Spleen (tissue), 11 donors: ENCODE data around the gene MXD3. TPM values are rescaled to one million over a fixed set of nuclear protein-coding genes. Genes with fewer than 3 reads are reported as not detected.

Experiments used
- DNase-seq: peaks from one replicate; pipeline ENCODE4 v3.0.0-alpha.2; 2020
- H3K27ac ChIP-seq, 8 donors: fragments of 200-600 bp; sonication (generic) in 7 of 8; 1 replicate in 4 of 8; 2 replicates in 4 of 8; pipeline versions ENCODE4 v1.5.0 to v1.8.0; 2016 to 2021; ENCODE audit warnings: inconsistent platforms in 4 of 8, mild to moderate bottlenecking in 4 of 8, moderate library complexity in 1 of 8
- H3K27me3 ChIP-seq, 7 donors: fragments of 200-600 bp; sonication (generic) in 6 of 7; replicated peaks in 1 of 7; 1 replicate in 4 of 7; 2 replicates in 3 of 7; pipeline versions ENCODE4 v1.5.0 to v1.8.0; 2016 to 2021; ENCODE audit warnings: inconsistent platforms in 3 of 7, mild to moderate bottlenecking in 1 of 7
- H3K36me3 ChIP-seq, 6 donors: fragments of 200-600 bp; sonication (generic) in 5 of 6; 1 replicate in 4 of 6; 2 replicates in 2 of 6; pipeline versions ENCODE4 v1.5.0 to v1.8.0; 2016 to 2021; ENCODE audit warnings: inconsistent platforms in 2 of 6
- H3K4me1 ChIP-seq, 6 donors: fragments of 200-600 bp; sonication (generic) in 5 of 6; 1 replicate in 3 of 6; 2 replicates in 3 of 6; pipeline versions ENCODE4 v1.5.0 to v1.8.0; 2016 to 2021; ENCODE audit warnings: inconsistent platforms in 3 of 6
- H3K4me3 ChIP-seq, 8 donors: fragments of 200-600 bp; sonication (generic) in 7 of 8; 1 replicate in 4 of 8; 2 replicates in 4 of 8; pipeline versions ENCODE4 v1.5.0 to v1.8.0; 2016 to 2021; ENCODE audit warnings: inconsistent platforms in 4 of 8, mild to moderate bottlenecking in 4 of 8, moderate library complexity in 2 of 8
- H3K9me3 ChIP-seq, 8 donors: fragments of 200-600 bp; sonication (generic) in 7 of 8; 1 replicate in 4 of 8; 2 replicates in 4 of 8; pipeline versions ENCODE4 v1.5.0 to v1.8.0; 2016 to 2021; ENCODE audit warnings: inconsistent platforms in 4 of 8
- CTCF ChIP-seq, 11 experiments: fragments of 200-600 bp in 7 of 11; fragments of 450-650 bp in 4 of 11; sonication (generic) in 4 of 11; IDR thresholded peaks in 8 of 11; conservative IDR thresholded peaks in 3 of 11; 1 replicate in 7 of 11; 2 replicates in 4 of 11; pipeline versions ENCODE4 v1.4.0 to v1.8.0; 2016 to 2021; ENCODE audit warnings: antibody characterized with exemption in 11 of 11, inconsistent platforms in 4 of 11, mild to moderate bottlenecking in 1 of 11
- POLR2A ChIP-seq, 3 donors: fragments of 450-650 bp; IDR thresholded peaks; one replicate each; pipeline ENCODE4 v1.5.1; 2017; ENCODE audit warnings: antibody characterized with exemption in 3 of 3, mild to moderate bottlenecking in 1 of 3
- POLR2AphosphoS5 ChIP-seq, 3 donors: sonication (generic); formaldehyde crosslinking; IDR thresholded peaks; one replicate each; pipeline ENCODE4 v1.5.1; 2017; ENCODE audit warnings: antibody characterized with exemption in 3 of 3
- WGBS, 5 donors: extraction: QIAGEN DNeasy Blood & Tissue Kit in 3 of 5; methylation state at CpG; one replicate each; pipeline versions ENCODE4 v1.1.5 to v1.1.7; 2013 to 2018; 5-methylcytosine and 5-hydroxymethylcytosine counted together
- intact Hi-C: fragments of 100-400 bp; cut with DNase I; formaldehyde crosslinking; loops from one replicate; pipeline ENCODE4 v1.15.0; 2023; ENCODE audit warnings: low total_unique reads
- polyA plus RNA-seq, 3 donors: library from polyadenylated mRNA; stranded (reverse); fragments of 200-250 nt; gene quantifications; one replicate each; pipeline ENCODE4 v1.2.1, GENCODE V29; 2013
- total RNA-seq, 7 donors: library from RNA; depleted of rRNA in 3 of 7; stranded (reverse); fragments of >200 nt in 3 of 7; fragmentation: NEBNext Ultra II Directional in 4 of 7; extraction: Animal tissue kit (Norgen Biotek cat#: 25700) in 4 of 7; gene quantifications; one replicate each; pipeline versions ENCODE4 v1.1.0 to v1.2.1, GENCODE V29; 2016 to 2021
- donor health status: healthy with polysubstance abuse.
- donor health status: DM: no; HTN: no; CAD: no; lungs with moderate emphysema.
- donor health status: DM: no; HTN: no; CAD: no.
- donor health status: Bipolar disorder and iron deficiency.
- donor health status: healthy.
- donor health status: DM: no; HTN: no; CAD: no.
- donor health status: DM: yes; HTN: yes; CAD: no.

The MXD3 gene
- total and polyA plus RNA-seq, 10 donors: 19.3 to 80.7 (median 26.4) TPM

- DNase-seq: no peak
- intact Hi-C loops: no loop called here
- whole genome bisulfite sequencing, 5 donors: 95 to 98% (median 96%) methylated on average over 7 of the region's 7 CpGs
- no peak for TF ChIP-seq POLR2AphosphoS5 (IDR thresholded peaks at IDR 0.05)
- TF ChIP-seq POLR2A (IDR thresholded peaks at IDR 0.05): no peak
- no peak for TF ChIP-seq CTCF (IDR thresholded peaks at IDR 0.05 in 8 of 11, conservative IDR thresholded peaks at IDR 0.05 in 3 of 11)
- Histone ChIP-seq H3K4me3 (no peak overlapping the region), H3K36me3 (peaks cover 0 to 100% (median 70%) of the 10 kb centered on the region in 6 donors), H3K9me3 (no peaks in the 10 kb centered on the region), H3K4me1 (no peaks in the 10 kb centered on the region), H3K27me3 (no peaks in the 10 kb centered on the region), H3K27ac (no peak overlapping the region)
Observed at GRCh38 chr5:177269232-177269895, 42.3 kb downstream of the MXD3 start.

GRCh38 chr5:177265395-177265794 lies 46.3 kb downstream of the MXD3 start:
- no peak for DNase-seq
- 90 to 94% (median 94%) methylated on average over 16 of the region's 16 CpGs for WGBS, 5 donors
- Histone ChIP-seq H3K9me3 (no peaks in the 10 kb centered on the region), H3K27ac (no peak overlapping the region), H3K36me3 (peaks cover 0 to 100% (median 72%) of the 10 kb centered on the region in 6 donors), H3K4me1 (no peaks in the 10 kb centered on the region), H3K27me3 (no peaks in the 10 kb centered on the region), H3K4me3 (no peak overlapping the region)
- TF ChIP-seq POLR2A (IDR thresholded peaks at IDR 0.05) (no peak), CTCF (IDR thresholded peaks at IDR 0.05 in 8 of 11, conservative IDR thresholded peaks at IDR 0.05 in 3 of 11) (no peak), POLR2AphosphoS5 (IDR thresholded peaks at IDR 0.05) (peak in 1 of 3 donors; percentile 53)
- intact Hi-C loops: no loop called here

GRCh38 chr5:177264178-177264577 lies 47.5 kb downstream of the MXD3 start:
- intact Hi-C loops: no loop called here
- no peaks in the 10 kb centered on the region for H3K4me1 ChIP-seq

More at GRCh38 chr5:177264178-177264577, 47.5 kb downstream of the MXD3 start:
- no peaks in the 10 kb centered on the region for H3K27me3 ChIP-seq
- no peak overlapping the region for H3K27ac ChIP-seq
- no peak for TF ChIP-seq POLR2AphosphoS5 (IDR thresholded peaks at IDR 0.05)
- TF ChIP-seq CTCF (IDR thresholded peaks at IDR 0.05 in 8 of 11, conservative IDR thresholded peaks at IDR 0.05 in 3 of 11): no peak
- TF ChIP-seq POLR2A (IDR thresholded peaks at IDR 0.05): no peak
- no peak for DNase-seq
- no peak overlapping the region for H3K4me3 ChIP-seq
- WGBS, 5 donors: 4 to 88% (median 76%) methylated on average over 1 of the region's 1 CpG
- peaks cover 2 to 100% (median 74%) of the 10 kb centered on the region in 6 donors for H3K36me3 ChIP-seq
- no peaks in the 10 kb centered on the region for H3K9me3 ChIP-seq
